ENCODE measurements around the gene ZC3H14. TPM values are rescaled to one million over a fixed set of nuclear protein-coding genes. Genes with fewer than 3 reads are reported as not detected.

The ZC3H14 gene
- total RNA-seq, 1 donor from 2014 or later = 46.7 TPM

DNA sequence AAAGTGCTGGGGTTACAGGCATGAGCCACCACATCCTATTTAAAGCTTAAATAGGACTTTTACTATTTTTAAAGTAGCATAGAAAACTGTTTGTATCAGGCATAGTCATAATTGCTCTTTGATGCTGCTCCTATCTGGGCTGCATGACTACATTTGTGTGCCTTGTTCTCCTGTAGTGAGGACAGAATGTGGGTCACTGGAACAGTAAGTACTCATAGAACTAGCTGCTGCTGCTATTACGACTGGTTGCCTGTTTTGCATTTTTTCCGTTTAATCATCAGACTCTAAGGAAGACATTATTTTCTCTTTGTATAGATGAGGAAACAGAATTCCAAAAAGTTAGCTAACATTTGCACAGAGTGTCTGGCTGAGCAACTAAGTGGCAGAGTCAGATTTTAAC, 42.8 kb downstream of the ZC3H14 start:
- H3K9me3 Mint-ChIP-seq (ENCODE audit: low read depth) = no peaks in the 10 kb centered on the region
- no peak overlapping the region for H3K27ac Mint-ChIP-seq (ENCODE audit: unreplicated experiment)
- no peak for DNase-seq (ENCODE audit: low spot score)
- H3K27me3 Mint-ChIP-seq (ENCODE audit: low read depth) = no peaks in the 10 kb centered on the region
- no peak for TF ChIP-seq CTCF (IDR thresholded peaks at IDR 0.05)
- peaks cover 51% of the 10 kb centered on the region for H3K36me3 Mint-ChIP-seq (ENCODE audit: low read depth)
- no peaks in the 10 kb centered on the region for H3K4me1 Mint-ChIP-seq (ENCODE audit: low read depth)
- H3K4me3 Mint-ChIP-seq (ENCODE audit: unreplicated experiment) = no peak overlapping the region

- Mint-ChIP-seq H3K9me3 (ENCODE audit: low read depth) (no peaks in the 10 kb centered on the region), H3K27me3 (ENCODE audit: low read depth) (no peaks in the 10 kb centered on the region), H3K27ac (ENCODE audit: unreplicated experiment) (no peak overlapping the region), H3K36me3 (ENCODE audit: low read depth) (peaks cover 47% of the 10 kb centered on the region), H3K4me3 (ENCODE audit: unreplicated experiment) (no peak overlapping the region), H3K4me1 (ENCODE audit: low read depth) (peaks cover 8% of the 10 kb centered on the region)
- no peak for DNase-seq (ENCODE audit: low spot score)
- no peak for TF ChIP-seq CTCF (IDR thresholded peaks at IDR 0.05)
Observed at GRCh38 chr14:88607829-88608228, 45.0 kb downstream of the ZC3H14 start.

GRCh38 chr14:88611878-88612277, 49.0 kb downstream of the ZC3H14 start:
- TF ChIP-seq CTCF (IDR thresholded peaks at IDR 0.05) = no peak
- no peak overlapping the region for H3K27ac Mint-ChIP-seq (ENCODE audit: unreplicated experiment)
- peaks cover 31% of the 10 kb centered on the region for H3K4me1 Mint-ChIP-seq (ENCODE audit: low read depth)
- H3K27me3 Mint-ChIP-seq (ENCODE audit: low read depth) = no peaks in the 10 kb centered on the region
- H3K9me3 Mint-ChIP-seq (ENCODE audit: low read depth) = no peaks in the 10 kb centered on the region
- H3K36me3 Mint-ChIP-seq (ENCODE audit: low read depth) = peaks cover 40% of the 10 kb centered on the region
- H3K4me3 Mint-ChIP-seq (ENCODE audit: unreplicated experiment) = no peak overlapping the region
- DNase-seq (ENCODE audit: low spot score) = no peak

- H3K4me1 Mint-ChIP-seq (ENCODE audit: low read depth) = peaks cover 31% of the 10 kb centered on the region
- no peaks in the 10 kb centered on the region for H3K9me3 Mint-ChIP-seq (ENCODE audit: low read depth)
- no peaks in the 10 kb centered on the region for H3K27me3 Mint-ChIP-seq (ENCODE audit: low read depth)
- TF ChIP-seq CTCF (IDR thresholded peaks at IDR 0.05) = no peak
- no peak overlapping the region for H3K4me3 Mint-ChIP-seq (ENCODE audit: unreplicated experiment)
- peaks cover 32% of the 10 kb centered on the region for H3K36me3 Mint-ChIP-seq (ENCODE audit: low read depth)
- no peak for DNase-seq (ENCODE audit: low spot score)
- peak overlapping the region; percentile 58 for H3K27ac Mint-ChIP-seq (ENCODE audit: unreplicated experiment)
Observed at GRCh38 chr14:88612981-88613380, 50.1 kb downstream of the ZC3H14 start.

GRCh38 chr14:88613552-88614010, 50.7 kb downstream of the ZC3H14 start:
- Mint-ChIP-seq H3K4me3 (ENCODE audit: unreplicated experiment) (no peak overlapping the region), H3K27me3 (ENCODE audit: low read depth) (no peaks in the 10 kb centered on the region), H3K9me3 (ENCODE audit: low read depth) (no peaks in the 10 kb centered on the region), H3K36me3 (ENCODE audit: low read depth) (peaks cover 28% of the 10 kb centered on the region), H3K27ac (ENCODE audit: unreplicated experiment) (peak overlapping the region; percentile 80), H3K4me1 (ENCODE audit: low read depth) (peaks cover 31% of the 10 kb centered on the region)
- no peak for TF ChIP-seq CTCF (IDR thresholded peaks at IDR 0.05)
- DNase-seq (ENCODE audit: low spot score) = no peak

Data from chondrocyte (in vitro differentiated cells).